Immature natural killer cell (primary cell): ENCODE results near the gene SLC17A7. TPM values are rescaled to one million over a fixed set of nuclear protein-coding genes. Genes with fewer than 3 reads are reported as not detected.
A peak's percentile ranks its signal among the peaks of the same experiment; 100 is the strongest.

Experiments used
- DNase-seq, 3 donors: peaks; one replicate each; pipeline ENCODE4 v3.0.0; 2022; ENCODE audit warnings: mixed read lengths in 1 of 3
- H3K27ac Mint-ChIP-seq, 6 donors: one replicate each; pipeline ENCODE4 v1.8.0; 2020; ENCODE audit warnings: mixed read lengths in 6 of 6, mild to moderate bottlenecking in 5 of 6, inconsistent platforms in 4 of 6, moderate library complexity in 3 of 6
- H3K27me3 Mint-ChIP-seq, 3 donors: one replicate each; pipeline ENCODE4 v1.8.0; 2020 to 2021; ENCODE audit warnings: low read depth in 3 of 3, mild to moderate bottlenecking in 3 of 3, mixed read lengths in 3 of 3, moderate library complexity in 3 of 3, inconsistent platforms in 1 of 3
- H3K36me3 Mint-ChIP-seq, 3 donors: one replicate each; pipeline ENCODE4 v1.8.0; 2020; ENCODE audit warnings: mixed read lengths in 3 of 3, inconsistent platforms in 2 of 3, mild to moderate bottlenecking in 2 of 3
- H3K4me1 Mint-ChIP-seq, 2 donors: one replicate each; pipeline ENCODE4 v1.8.0; 2020; ENCODE audit warnings: inconsistent platforms in 2 of 2, mild to moderate bottlenecking in 2 of 2, mixed read lengths in 2 of 2, moderate library complexity in 1 of 2
- H3K4me3 Mint-ChIP-seq, 5 donors: one replicate each; pipeline ENCODE4 v1.8.0; 2020; ENCODE audit warnings: mild to moderate bottlenecking in 5 of 5, mixed read lengths in 5 of 5, inconsistent platforms in 3 of 5, moderate library complexity in 3 of 5
- H3K9me3 Mint-ChIP-seq, 6 donors: one replicate each; pipeline ENCODE4 v1.8.0; 2020; ENCODE audit warnings: mild to moderate bottlenecking in 6 of 6, mixed read lengths in 6 of 6, inconsistent platforms in 4 of 6, moderate library complexity in 3 of 6
- polyA plus RNA-seq, 3 donors: library from polyadenylated mRNA; unstranded; fragments of 300-500 nt; fragmentation: Illumina TruSeq; gene quantifications; one replicate each; pipeline ENCODE4 v1.2.3, GENCODE V29; 2021

SLC17A7 gene
- polyA plus RNA-seq, 3 donors from 2014 or later, result not detected

- Mint-ChIP-seq H3K36me3 (no peaks in the 10 kb centered on the region), H3K9me3 (no peaks in the 10 kb centered on the region), H3K27ac (no peak overlapping the region), H3K4me3 (no peak overlapping the region), H3K4me1 (peaks cover 4 to 5% of the 10 kb centered on the region in 2 donors), H3K27me3 (peaks cover 0 to 11% (median 2%) of the 10 kb centered on the region in 3 donors)
- no peak for DNase-seq
Measured at GRCh38 chr19:49396738-49397505, 44.4 kb downstream of the SLC17A7 start.

DNA sequence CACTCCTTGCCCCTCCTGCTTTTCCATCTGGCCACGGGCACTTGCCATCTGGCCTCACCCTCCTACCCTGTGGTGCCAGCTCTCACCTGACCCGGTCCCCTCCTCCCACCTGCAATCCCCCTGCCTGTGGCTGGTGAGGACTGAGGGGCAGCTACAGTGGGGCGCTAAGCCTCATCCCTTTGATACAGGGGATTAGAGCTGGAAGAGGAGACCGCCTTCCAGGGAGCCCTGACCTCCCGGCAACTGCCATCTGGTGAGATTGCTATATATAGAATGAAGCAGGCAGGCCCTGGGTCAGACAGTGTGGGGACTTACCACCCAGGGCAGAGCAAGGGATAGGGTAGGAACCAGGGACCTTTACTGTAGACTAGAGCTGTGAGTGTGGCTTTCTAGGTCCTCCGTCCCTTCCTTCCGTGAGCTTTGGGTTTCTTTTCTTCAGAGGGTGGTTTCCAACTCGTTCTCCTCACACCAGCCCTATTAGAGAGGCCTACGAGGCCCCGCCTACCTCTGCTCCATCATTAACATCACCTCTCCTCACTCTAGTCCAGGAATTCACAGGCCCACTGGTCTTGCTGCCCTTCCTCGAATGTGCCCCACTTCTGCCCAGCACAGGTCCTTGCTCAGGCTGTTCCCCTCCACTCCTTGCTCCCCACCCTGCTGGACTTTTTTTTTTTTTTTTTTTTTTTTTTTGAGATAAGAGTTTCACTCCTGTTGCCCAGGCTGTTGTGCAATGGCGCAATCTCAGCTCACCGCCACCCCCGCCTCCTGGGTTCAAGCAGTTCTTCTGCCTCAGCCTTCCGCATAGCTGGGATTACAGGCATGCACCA, 45.5 kb downstream of the SLC17A7 start:
- H3K4me1 Mint-ChIP-seq, result peaks cover 10 to 15% of the 10 kb centered on the region in 2 donors
- no peak for DNase-seq
- peaks cover 0 to 12% (median 2%) of the 10 kb centered on the region in 3 donors for H3K27me3 Mint-ChIP-seq
- no peak overlapping the region for H3K27ac Mint-ChIP-seq
- H3K9me3 Mint-ChIP-seq, result no peaks in the 10 kb centered on the region
- no peak overlapping the region for H3K4me3 Mint-ChIP-seq
- no peaks in the 10 kb centered on the region for H3K36me3 Mint-ChIP-seq

DNA sequence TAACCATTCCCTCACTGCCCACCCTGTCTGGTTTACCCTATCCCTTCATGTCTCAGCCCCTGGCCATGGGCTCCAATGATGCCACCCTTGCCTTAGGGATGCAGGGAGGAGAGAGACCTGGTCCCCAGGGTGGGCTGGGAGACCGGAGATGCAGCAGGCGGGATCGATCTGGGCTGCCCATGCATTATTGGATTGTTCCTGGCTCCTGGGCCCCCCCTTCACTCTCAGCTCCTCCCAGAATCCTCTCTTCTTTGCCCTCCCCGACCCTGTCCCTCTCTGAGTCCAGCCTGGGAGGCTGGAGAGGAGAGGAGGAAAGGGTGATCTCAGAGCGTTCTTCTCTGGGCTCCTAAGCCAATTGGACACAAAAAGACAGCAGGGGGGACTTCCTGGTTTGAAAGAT, 47.4 kb downstream of the SLC17A7 start:
- peaks cover 12 to 15% of the 10 kb centered on the region in 2 donors for H3K4me1 Mint-ChIP-seq
- H3K27ac Mint-ChIP-seq, result no peak overlapping the region

DNA sequence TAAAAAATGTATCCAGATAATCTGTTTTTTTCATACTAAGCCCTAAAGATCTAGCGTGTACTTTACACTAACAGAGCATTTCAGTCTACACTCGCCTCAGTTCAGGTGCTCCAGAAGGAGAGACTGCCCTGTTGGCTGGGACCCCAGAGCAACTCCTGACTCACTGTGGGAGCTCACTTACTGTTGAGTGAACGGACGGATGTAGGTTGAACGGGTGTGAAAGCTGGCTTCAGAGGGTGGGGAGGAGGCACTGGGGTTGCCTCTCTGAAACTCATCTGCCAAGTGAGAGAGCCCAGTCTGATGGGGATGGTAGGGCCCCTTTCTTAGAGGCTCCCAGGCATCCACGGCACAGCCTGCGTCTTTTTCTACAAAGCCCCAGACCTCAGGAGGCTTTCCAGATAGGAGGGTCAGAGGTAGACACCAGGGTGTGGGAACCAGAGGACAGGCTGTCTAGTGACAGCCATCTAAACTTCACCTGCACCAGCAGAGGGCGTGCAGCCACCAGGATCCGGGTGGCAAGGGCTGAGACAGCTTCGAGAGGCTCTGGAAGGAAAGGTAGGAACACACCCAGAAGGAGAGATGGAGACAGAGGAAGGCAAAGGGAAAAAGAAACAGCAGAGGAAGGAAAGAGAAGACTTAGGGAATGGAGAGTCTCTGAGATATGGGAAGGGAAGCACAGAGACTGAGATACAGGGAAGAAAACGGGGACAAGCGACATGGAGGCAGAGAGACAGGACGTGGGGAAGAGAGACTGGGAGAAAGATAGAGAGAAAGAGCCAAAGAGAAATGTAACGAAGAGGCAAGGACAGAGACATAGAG, 49.5 kb downstream of the SLC17A7 start:
- Mint-ChIP-seq H3K27me3 (peaks cover 2 to 22% (median 7%) of the 10 kb centered on the region in 3 donors), H3K4me3 (peak overlapping the region in 2 of 5 donors; percentile 6 to 29), H3K36me3 (no peaks in the 10 kb centered on the region), H3K27ac (peak overlapping the region; percentile 12 to 90 (median 56)), H3K9me3 (no peaks in the 10 kb centered on the region), H3K4me1 (peaks cover 18 to 34% of the 10 kb centered on the region in 2 donors)
- DNase-seq, result peak; percentile 69 to 74 (median 73)

More for the DNA sequence above, 47.4 kb downstream of the SLC17A7 start:
- no peak for DNase-seq
- Mint-ChIP-seq H3K4me3 (no peak overlapping the region), H3K36me3 (no peaks in the 10 kb centered on the region), H3K9me3 (no peaks in the 10 kb centered on the region), H3K27me3 (peaks cover 0 to 15% (median 2%) of the 10 kb centered on the region in 3 donors)

GRCh38 chr19:49390929-49391359, 50.4 kb downstream of the SLC17A7 start:
- H3K4me1 Mint-ChIP-seq, result peaks cover 18 to 34% of the 10 kb centered on the region in 2 donors
- H3K36me3 Mint-ChIP-seq, result no peaks in the 10 kb centered on the region
- peaks cover 2 to 21% (median 7%) of the 10 kb centered on the region in 3 donors for H3K27me3 Mint-ChIP-seq
- no peak overlapping the region for H3K4me3 Mint-ChIP-seq
- H3K9me3 Mint-ChIP-seq, result no peaks in the 10 kb centered on the region
- peak overlapping the region in 1 of 6 donors; percentile 67 for H3K27ac Mint-ChIP-seq
- no peak for DNase-seq

DNA sequence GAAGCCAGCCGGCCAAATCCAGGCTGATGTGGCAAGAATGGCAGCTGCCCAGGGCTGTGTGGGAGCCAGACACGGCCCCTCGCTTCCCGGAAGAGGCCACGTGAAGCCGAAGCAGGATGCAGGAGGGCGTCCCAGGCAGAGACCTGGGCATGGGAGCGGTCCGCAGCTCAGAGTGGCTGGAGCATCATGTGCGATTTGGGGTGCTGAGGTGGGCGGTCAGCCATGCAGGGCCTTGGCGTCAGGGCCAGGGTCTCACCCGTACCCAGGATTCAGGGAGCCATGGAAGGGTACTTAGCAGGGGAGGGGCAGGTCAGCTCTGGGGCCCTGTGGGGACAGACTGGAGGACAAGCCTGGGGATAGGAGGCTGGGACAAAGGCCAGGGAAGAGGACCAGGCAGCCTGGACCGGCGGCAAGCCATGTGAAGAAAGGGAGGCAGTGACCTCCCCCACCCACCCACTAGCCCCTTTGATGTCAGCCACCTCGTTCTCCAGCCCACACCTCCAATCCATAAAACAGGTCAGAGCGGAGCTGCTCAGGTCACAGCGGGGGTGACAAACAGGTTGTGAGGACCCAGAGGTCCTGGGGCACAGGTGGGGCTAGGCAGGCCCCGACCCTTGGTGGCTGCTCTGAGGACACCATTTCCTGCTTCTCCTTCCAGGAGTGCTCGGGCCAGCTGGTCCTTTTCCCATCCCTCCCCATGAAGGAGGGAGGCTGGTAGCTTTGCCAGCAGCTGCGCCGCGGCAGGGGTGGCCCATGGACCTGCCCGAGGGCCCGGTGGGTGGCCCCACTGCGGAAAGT, 51.0 kb downstream of the SLC17A7 start:
- Mint-ChIP-seq H3K9me3 (no peaks in the 10 kb centered on the region), H3K4me1 (peaks cover 18 to 34% of the 10 kb centered on the region in 2 donors), H3K27ac (peak overlapping the region in 1 of 6 donors; percentile 46), H3K36me3 (no peaks in the 10 kb centered on the region), H3K4me3 (no peak overlapping the region), H3K27me3 (peaks cover 2 to 21% (median 7%) of the 10 kb centered on the region in 3 donors)
- DNase-seq, result no peak

GRCh38 chr19:49389406-49389805, 51.9 kb downstream of the SLC17A7 start:
- no peak overlapping the region for H3K27ac Mint-ChIP-seq
- H3K27me3 Mint-ChIP-seq, result peaks cover 7 to 21% (median 8%) of the 10 kb centered on the region in 3 donors
- H3K36me3 Mint-ChIP-seq, result no peaks in the 10 kb centered on the region
- no peak overlapping the region for H3K4me3 Mint-ChIP-seq
- H3K4me1 Mint-ChIP-seq, result peaks cover 18 to 34% of the 10 kb centered on the region in 2 donors
- no peaks in the 10 kb centered on the region for H3K9me3 Mint-ChIP-seq
- no peak for DNase-seq

DNA sequence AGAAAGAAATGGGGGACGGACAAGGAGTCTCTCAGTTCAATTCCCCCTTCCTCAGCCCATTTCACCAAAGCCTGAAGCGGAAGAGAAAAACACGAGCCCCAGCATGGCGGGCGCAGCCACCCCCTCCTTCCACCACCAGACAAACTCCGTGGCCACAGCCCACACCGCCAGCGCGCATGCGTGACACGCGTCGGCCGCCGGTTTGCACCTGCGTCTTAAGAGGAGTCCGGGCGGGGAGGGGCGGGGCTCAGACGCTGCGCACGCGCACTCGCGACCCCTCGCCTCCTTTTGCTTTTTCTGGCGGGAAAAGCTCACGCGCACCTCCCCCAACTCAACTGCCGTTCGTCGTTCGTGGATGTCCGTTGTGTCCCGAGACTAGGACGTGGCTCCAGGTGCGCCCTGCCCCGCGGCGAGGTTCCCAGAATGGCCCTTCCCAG, 53.4 kb downstream of the SLC17A7 start, which contains the start of gene KASH5:
TSS of gene KASH5 (plus strand) at position 314 of the 437 bp plus-strand sequence. CDS start 2,635 bp downstream, outside the sequence.
- Mint-ChIP-seq H3K36me3 (no peaks in the 10 kb centered on the region), H3K27ac (peak within 1 kb of the TSS in 5 of 6 donors; percentile 65 to 82 (median 79)), H3K4me3 (peak within 1 kb of the TSS; percentile 46 to 74 (median 62)), H3K27me3 (peaks cover 7 to 18% (median 8%) of the 10 kb centered on the region in 3 donors), H3K9me3 (no peaks in the 10 kb centered on the region), H3K4me1 (peaks cover 18 to 34% of the 10 kb centered on the region in 2 donors)
- DNase-seq, result peak; percentile 79 to 90 (median 86)

GRCh38 chr19:49383599-49383998, 57.7 kb downstream of the SLC17A7 start:
- H3K9me3 Mint-ChIP-seq, result peaks cover 5 to 17% (median 8%) of the 10 kb centered on the region in 6 donors
- H3K27ac Mint-ChIP-seq, result peak overlapping the region in 1 of 6 donors; percentile 1
- DNase-seq, result no peak
- H3K27me3 Mint-ChIP-seq, result peaks cover 4 to 12% (median 10%) of the 10 kb centered on the region in 3 donors
- peaks cover 4 to 15% of the 10 kb centered on the region in 2 donors for H3K4me1 Mint-ChIP-seq
- H3K36me3 Mint-ChIP-seq, result peaks cover 0 to 8% (median 4%) of the 10 kb centered on the region in 3 donors
- H3K4me3 Mint-ChIP-seq, result no peak overlapping the region

- peaks cover 0 to 6% of the 10 kb centered on the region in 2 donors for H3K4me1 Mint-ChIP-seq
- peaks cover 0 to 8% (median 4%) of the 10 kb centered on the region in 3 donors for H3K36me3 Mint-ChIP-seq
- peaks cover 5 to 17% (median 8%) of the 10 kb centered on the region in 6 donors for H3K9me3 Mint-ChIP-seq
- H3K4me3 Mint-ChIP-seq, result no peak overlapping the region
- no peak overlapping the region for H3K27ac Mint-ChIP-seq
- DNase-seq, result no peak
- H3K27me3 Mint-ChIP-seq, result peaks cover 0 to 8% (median 7%) of the 10 kb centered on the region in 3 donors
Measured at GRCh38 chr19:49382639-49383038, 58.7 kb downstream of the SLC17A7 start.

DNA sequence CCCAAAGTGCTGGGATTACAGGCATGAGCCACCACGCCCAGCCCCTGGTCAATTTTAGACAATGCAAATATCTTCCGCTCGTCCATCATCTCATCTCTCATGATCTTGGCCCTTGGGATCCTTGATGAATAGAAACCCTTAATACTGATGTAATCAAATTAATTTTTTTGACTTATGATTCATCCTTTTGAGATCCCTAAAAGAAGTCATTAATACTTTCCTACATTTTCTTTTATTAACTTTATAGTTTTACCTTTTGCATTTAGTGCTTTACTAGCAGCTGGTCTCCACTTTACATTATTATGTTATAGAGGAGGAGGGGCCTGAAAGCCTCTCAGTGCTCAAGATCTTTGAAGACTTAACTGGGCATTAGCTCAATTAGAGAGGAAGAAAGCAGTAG, 60.9 kb downstream of the SLC17A7 start:
- no peak for DNase-seq
- Mint-ChIP-seq H3K4me3 (no peak overlapping the region), H3K9me3 (peaks cover 5 to 17% (median 8%) of the 10 kb centered on the region in 6 donors), H3K27me3 (peaks cover 0 to 8% (median 7%) of the 10 kb centered on the region in 3 donors), H3K27ac (no peak overlapping the region), H3K36me3 (peaks cover 0 to 8% (median 4%) of the 10 kb centered on the region in 3 donors), H3K4me1 (no peaks in the 10 kb centered on the region)
